K562 (cell line): ENCODE results near the gene RASGRP4. TPM values are rescaled to one million over a fixed set of nuclear protein-coding genes. Genes with fewer than 3 reads are reported as not detected.

Source experiments
- ATAC-seq: fragments of 200-7000 bp; cut with Tn5 transposase; 3 replicates; pipeline ENCODE4 v1.9.1; 2020; ENCODE audit warnings: moderate library complexity
- BruUV-seq: library from RNA; stranded (reverse); fragments of 400-500 nt; replicated peaks from 2 replicates; lab custom pipeline; 2021; lab: Mats Ljungman, UMichigan
- CTCF ChIA-PET: fragments of 300-600 bp; formaldehyde crosslinking; extraction: SDS; loops from one replicate; lab custom pipeline; 2021; ENCODE audit warnings: low intra/inter-chr PET ratio; lab: Yijun Ruan, JAX
- POLR2A ChIA-PET: fragments of 300-600, 350-650 bp; sonication (Branson Sonifier 250); formaldehyde crosslinking; extraction: SDS; loops from one replicate; lab custom pipeline; 2021; ENCODE audit warnings: antibody characterized with exemption, inconsistent platforms; lab: Yijun Ruan, JAX
- DNase-seq, 4 experiments: peaks; one replicate each; pipeline versions ENCODE4 v3.0.0 to v3.0.0-alpha.2; 2011 to 2018; ENCODE audit warnings: low spot score in 3 of 4, mixed read lengths in 3 of 4; ENCODE audit errors: extremely low read depth in 1 of 4
- FAIRE-seq: peaks from 2 replicates; lab custom pipeline; 2011; peaks lifted over from hg19 to GRCh38; lab: Jason Lieb, UNC
- H2AFZ ChIP-seq: 2 replicates; pipeline ENCODE4 v1.6.0; 2011; ENCODE audit warnings: low read depth, low read length, control low read depth, inconsistent platforms
- H3K27ac ChIP-seq: fragments of 200-600 bp; 3 replicates; pipeline ENCODE4 v1.8.0; 2011; ENCODE audit warnings: low read depth, mild to moderate bottlenecking, control low read depth, inconsistent platforms, low read length, moderate library complexity, mixed read lengths; ENCODE audit errors: extremely low read depth
- H3K27me3 ChIP-seq, 2 experiments: fragments of 300-600 bp in 1 of 2; 2 replicates in 1 of 2; 3 replicates in 1 of 2; pipeline versions ENCODE4 v1.6.0 to v1.8.0; 2011; ENCODE audit warnings: inconsistent platforms in 2 of 2, low read length in 2 of 2, mild to moderate bottlenecking in 1 of 2, mixed read lengths in 1 of 2, moderate library complexity in 1 of 2; ENCODE audit not compliant: control insufficient read depth in 2 of 2, insufficient read depth in 2 of 2
- H3K36me3 ChIP-seq: fragments of 300-600 bp; 3 replicates; pipeline ENCODE4 v1.8.0; 2011; ENCODE audit warnings: mild to moderate bottlenecking, low read length, inconsistent platforms; ENCODE audit not compliant: control insufficient read depth, insufficient read depth
- H3K4me1 ChIP-seq, 2 experiments: fragments of 200-600 bp in 1 of 2; replicated peaks in 1 of 2; 2 replicates in 1 of 2; 3 replicates in 1 of 2; pipeline versions ENCODE4 v1.5.1 to v1.8.0; 2011; ENCODE audit warnings: inconsistent platforms in 2 of 2, low read length in 2 of 2, mild to moderate bottlenecking in 1 of 2, mixed read lengths in 1 of 2, moderate library complexity in 1 of 2; ENCODE audit not compliant: control insufficient read depth in 2 of 2, insufficient read depth in 2 of 2
- H3K4me2 ChIP-seq: 2 replicates; pipeline ENCODE4 v1.6.1; 2011; ENCODE audit warnings: low read length, control low read depth, inconsistent platforms, mixed read lengths; ENCODE audit not compliant: insufficient read depth
- H3K4me3 ChIP-seq: fragments of 200-600 bp; sonication (generic), shearing (Covaris generic); 2 replicates; pipeline ENCODE4 v1.5.1; 2016; ENCODE audit warnings: control low read depth, inconsistent platforms
- H3K79me2 ChIP-seq: fragments of 200-600 bp; 3 replicates; pipeline ENCODE4 v1.8.0; 2011; ENCODE audit warnings: low read length, inconsistent platforms; ENCODE audit not compliant: control insufficient read depth, insufficient read depth
- H3K9ac ChIP-seq, 2 experiments: 2 replicates each; pipeline versions ENCODE4 v1.6.0 to v1.6.1; 2011; ENCODE audit warnings: low read depth in 2 of 2, low read length in 2 of 2, control low read depth in 1 of 2, inconsistent platforms in 1 of 2, mild to moderate bottlenecking in 1 of 2, mixed read lengths in 1 of 2; ENCODE audit not compliant: insufficient read depth in 1 of 2
- H3K9me1 ChIP-seq: one replicate; pipeline ENCODE4 v1.6.0; 2011; ENCODE audit warnings: inconsistent platforms, mild to moderate bottlenecking, low read length, moderate library complexity; ENCODE audit not compliant: control insufficient read depth, insufficient read depth
- H3K9me3 ChIP-seq: replicated peaks from 2 replicates; pipeline ENCODE4 v1.5.1; 2011; ENCODE audit warnings: low read depth, low read length, inconsistent platforms; ENCODE audit not compliant: control insufficient read depth, insufficient read depth
- H4K20me1 ChIP-seq: replicated peaks from 2 replicates; pipeline ENCODE4 v1.6.1; 2011; ENCODE audit warnings: low read length, inconsistent platforms, mixed read lengths; ENCODE audit not compliant: control insufficient read depth, insufficient read depth
- ATF7 ChIP-seq: fragments of 450-650 bp; IDR thresholded peaks from 2 replicates; pipeline ENCODE4 v1.7.1; 2014; ENCODE audit warnings: mild to moderate bottlenecking, moderate library complexity
- CLOCK ChIP-seq: fragments of 250-450 bp; sonication (Bioruptor Pico); IDR thresholded peaks from 2 replicates; pipeline ENCODE4 v1.4.0; 2020; ENCODE audit warnings: mild to moderate bottlenecking, moderate library complexity, borderline replicate concordance
- IRF1 ChIP-seq: sonication (generic); formaldehyde crosslinking; IDR thresholded peaks from 2 replicates; pipeline ENCODE4 v1.8.0; 2022; ENCODE audit warnings: missing genetic modification reagents, mild to moderate bottlenecking, borderline replicate concordance
- L3MBTL2 ChIP-seq: fragments of 450-650 bp; IDR thresholded peaks from 2 replicates; pipeline ENCODE4 v1.6.1; 2016; ENCODE audit warnings: mild to moderate bottlenecking, moderate library complexity
- MCM5 ChIP-seq: fragments of 450-650 bp; IDR thresholded peaks from 2 replicates; pipeline ENCODE4 v1.6.1; 2016; ENCODE audit warnings: low read depth
- MECOM ChIP-seq: fragments of 250-450 bp; sonication (Bioruptor Pico); IDR thresholded peaks from 2 replicates; pipeline ENCODE4 v1.8.0; 2022; ENCODE audit warnings: inconsistent platforms
- SIN3A ChIP-seq, 2 experiments: fragments of 150-350 bp in 1 of 2; IDR thresholded peaks; 2 replicates each; pipeline ENCODE4 v1.6.1; 2011 to 2016; ENCODE audit warnings: borderline replicate concordance in 2 of 2, low read depth in 2 of 2, low read length in 2 of 2, mild to moderate bottlenecking in 2 of 2, moderate library complexity in 2 of 2; ENCODE audit not compliant: control insufficient read depth in 1 of 2
- SRSF3 ChIP-seq: fragments of 200-400 bp; formaldehyde crosslinking; IDR thresholded peaks from 2 replicates; pipeline ENCODE4 v1.6.1; 2016; ENCODE audit warnings: mild to moderate bottlenecking, low read length, moderate library complexity; ENCODE audit not compliant: insufficient read depth
- STAG1 ChIP-seq: sonication (generic); formaldehyde crosslinking; IDR thresholded peaks from 2 replicates; pipeline ENCODE4 v1.5.0; 2020; ENCODE audit warnings: missing genetic modification reagents, borderline replicate concordance
- ZNF316 ChIP-seq: fragments of 450-650 bp; IDR thresholded peaks from 2 replicates; pipeline ENCODE4 v1.6.1; 2016
- ZNF57 ChIP-seq: fragments of 450-650 bp; formaldehyde crosslinking; IDR thresholded peaks from 2 replicates; pipeline ENCODE4 v1.4.0; 2020; ENCODE audit warnings: mild to moderate bottlenecking, moderate library complexity
- WGBS: fragments of 100-300 bp; shearing (Covaris generic); methylation state at CpG from one replicate; pipeline ENCODE4 v1.1.6; 2016; ENCODE audit warnings: low coverage, mixed read lengths; ENCODE audit not compliant: insufficient coverage; ENCODE audit errors: missing lambda C conversion rate; 5-methylcytosine and 5-hydroxymethylcytosine counted together
- in situ Hi-C: fragments of 300-500 bp; cut with MboI; formaldehyde crosslinking; loops from 4 replicates; pipeline ENCODE4 v1.15.0; 2018; ENCODE audit warnings: inconsistent platforms, mixed read lengths
- intact Hi-C: fragments of 100-400 bp; cut with micrococcal nuclease; formaldehyde crosslinking; loops from 2 replicates; pipeline ENCODE4 v1.14.2; 2022
- polyA plus RNA-seq, 8 experiments: library from polyadenylated mRNA; depleted of rRNA in 4 of 8; stranded (reverse) in 5 of 8; unstranded in 3 of 8; fragments of >200 nt; fragmentation: Nextera tagmentation in 2 of 8; fragmentation: Illumina TruSeq in 1 of 8; extraction: Ambion mirVana in 2 of 8; extraction: Trizol in 1 of 8; gene quantifications; 2 replicates each; pipeline versions ENCODE4 v1.2.1 to v1.2.3, GENCODE V29; 2011 to 2014; ENCODE audit warnings: inconsistent platforms in 1 of 8, missing spikeins in 1 of 8
- total RNA-seq, 7 experiments: library from RNA; depleted of rRNA in 6 of 7; stranded (reverse); fragments of >200 nt in 6 of 7; fragmentation: Illumina TruSeq in 2 of 7; extraction: Trizol in 2 of 7; gene quantifications; 2 replicates each; pipeline versions ENCODE4 v1.2.1 to v1.2.3, GENCODE V29; 2011 to 2021; ENCODE audit warnings: low replicate concordance in 1 of 7
- TF ChIP-seq, protein P1 (sequence below): fragments of 250-450 bp; sonication (Bioruptor Pico); IDR thresholded peaks from 2 replicates; pipeline ENCODE4 v1.8.0; 2022; ENCODE audit warnings: inconsistent platforms

The RASGRP4 gene
- total and polyA plus RNA-seq, 9 of the 15 experiments (the other 6 are each of a cell fraction or from before 2014, with no cell fraction given), result 0.39 to 4.6 (median 3.8) TPM

GRCh38 chr19:38443458-38443999 lies 17.5 kb upstream of the RASGRP4 start:
- POLR2A ChIA-PET, result interaction anchor here (0.6 kb wide), 1 partner anchor 41 kb away, joined by 3 read pairs; the partner anchor contains the start of gene FAM98C
- in situ Hi-C loops, result no loop called here
- no peak overlapping the region for H3K9ac ChIP-seq
- H3K79me2 ChIP-seq, result no peaks in the 10 kb centered on the region
- DNase-seq (no peak), ATAC-seq (no peak), FAIRE-seq (no peak)
- WGBS, result 78% methylated on average over 13 of the region's 15 CpGs
- H3K9me3 ChIP-seq, result no peaks in the 10 kb centered on the region
- H2AFZ ChIP-seq, result no peak overlapping the region
- no peak overlapping the region for H3K4me3 ChIP-seq
- no peaks in the 10 kb centered on the region for H3K9me1 ChIP-seq
- H3K27me3 ChIP-seq, result no peaks in the 10 kb centered on the region
- H3K27ac ChIP-seq, result no peak overlapping the region
- no TSS peak for BruUV-seq
- CTCF ChIA-PET, result interaction anchor here (0.6 kb wide), 1 partner anchor 692 kb away, joined by 4 read pairs; no protein-coding TSS in a partner anchor
- intact Hi-C loops, result no loop called here
- no peak overlapping the region for H3K4me2 ChIP-seq
- no peak for TF ChIP-seq SRSF3
- TF ChIP-seq CLOCK (CRISPR knock-in tag), result no peak
- no peak for TF ChIP-seq MECOM (CRISPR knock-in tag)
- no peak for TF ChIP-seq SIN3A (IDR thresholded peaks at IDR 0.05; ENCODE audit: borderline replicate concordance in 2 of 2, control insufficient read depth in 1 of 2, low read depth in 2 of 2, low read length in 2 of 2)
- no peak for TF ChIP-seq ZNF57 (CRISPR knock-in tag)
- no peak for TF ChIP-seq IRF1 (CRISPR knock-in tag)
- no peak for TF ChIP-seq STAG1 (CRISPR knock-in tag)
- TF ChIP-seq ZNF316, result no peak
- no peak for TF ChIP-seq L3MBTL2
- TF ChIP-seq ATF7, result no peak
- TF ChIP-seq MCM5, result no peak
- TF ChIP-seq, protein P1, sequence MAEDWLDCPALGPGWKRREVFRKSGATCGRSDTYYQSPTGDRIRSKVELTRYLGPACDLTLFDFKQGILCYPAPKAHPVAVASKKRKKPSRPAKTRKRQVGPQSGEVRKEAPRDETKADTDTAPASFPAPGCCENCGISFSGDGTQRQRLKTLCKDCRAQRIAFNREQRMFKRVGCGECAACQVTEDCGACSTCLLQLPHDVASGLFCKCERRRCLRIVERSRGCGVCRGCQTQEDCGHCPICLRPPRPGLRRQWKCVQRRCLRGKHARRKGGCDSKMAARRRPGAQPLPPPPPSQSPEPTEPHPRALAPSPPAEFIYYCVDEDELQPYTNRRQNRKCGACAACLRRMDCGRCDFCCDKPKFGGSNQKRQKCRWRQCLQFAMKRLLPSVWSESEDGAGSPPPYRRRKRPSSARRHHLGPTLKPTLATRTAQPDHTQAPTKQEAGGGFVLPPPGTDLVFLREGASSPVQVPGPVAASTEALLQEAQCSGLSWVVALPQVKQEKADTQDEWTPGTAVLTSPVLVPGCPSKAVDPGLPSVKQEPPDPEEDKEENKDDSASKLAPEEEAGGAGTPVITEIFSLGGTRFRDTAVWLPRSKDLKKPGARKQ (CRISPR knock-in tag), result no peak
- H4K20me1 ChIP-seq, result no peaks in the 10 kb centered on the region
- peaks cover 0 to 25% of the 10 kb centered on the region in 2 experiments; a peak in 2 of 5 replicates for H3K4me1 ChIP-seq
- H3K36me3 ChIP-seq, result peaks cover 13% of the 10 kb centered on the region; the same call in 1 of the 3 replicates
